Measurements from ENCODE around the gene COL5A3. TPM values are rescaled to one million over a fixed set of nuclear protein-coding genes. Genes with fewer than 3 reads are reported as not detected.

COL5A3 gene
- total and polyA plus RNA-seq, 2 of the 13 experiments (the other 11 are each of a cell fraction or from before 2014, with no cell fraction given), result 0.02 TPM; not detected in 1

DNA sequence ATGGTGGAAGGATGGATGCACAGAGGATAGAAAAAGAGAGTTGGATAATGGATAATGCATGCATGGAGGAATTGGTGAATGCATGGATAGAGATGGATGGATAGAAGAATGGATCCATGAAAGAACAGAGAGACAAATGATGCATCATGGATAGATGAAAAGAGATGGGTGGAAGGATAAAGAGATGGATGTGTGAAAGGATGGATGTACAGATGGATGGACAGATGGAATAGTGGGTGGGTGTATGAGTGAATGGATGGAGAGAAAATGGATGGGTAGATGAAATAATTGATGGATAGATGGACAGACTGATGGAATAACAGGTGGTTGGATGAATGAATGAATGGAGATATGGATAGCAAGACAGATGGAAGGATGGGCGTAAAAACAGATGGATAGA is 99.7 kb downstream of the COL5A3 start (continued):
- TF ChIP-seq ZSCAN20 (CRISPR knock-in tag; IDR thresholded peaks at IDR 0.05; ENCODE audit: borderline replicate concordance) (no peak), ZNF724P (CRISPR knock-in tag; IDR thresholded peaks at IDR 0.05; ENCODE audit: borderline replicate concordance) (no peak)

Small RNA genes lying within 50 kb of the gene (microRNA-seq; reads per million reads assigned to microRNA genes)
- not detected for gene MIR5589

Small RNA genes lying within 50 kb of the gene (small RNA-seq; reads per million reads assigned to genes)
- gene MIR5589 (ENCODE audit: insufficient read depth in 2 of 3, insufficient read length in 3 of 3, low read depth in 2 of 3, low replicate concordance in 1 of 3), result 0 reads per million in 3 experiments

Other genes with a start within 250 kb of the COL5A3 start
- gene ZNF846, start 241.8 kb downstream of the COL5A3 start, total RNA-seq (2016; rRNA removed; fragmentation: Illumina TruSeq; extraction: Trizol), result 3.7 and 5.4 TPM in 2 replicates
- gene ZNF846, start 241.8 kb downstream of the COL5A3 start, polyA plus RNA-seq (2011; rRNA removed), result 4.7 and 4.8 TPM in 2 replicates
- gene FBXL12, start 191.4 kb downstream of the COL5A3 start, total RNA-seq (2016; rRNA removed; fragmentation: Illumina TruSeq; extraction: Trizol), result 19.0 and 20.4 TPM in 2 replicates
- 23.1 and 30.1 TPM in 2 replicates for gene FBXL12, start 191.4 kb downstream of the COL5A3 start, polyA plus RNA-seq (2011; rRNA removed)
- gene UBL5, start 182.6 kb downstream of the COL5A3 start, total RNA-seq (2016; rRNA removed; fragmentation: Illumina TruSeq; extraction: Trizol), result 373 and 382 TPM in 2 replicates
- 427 and 487 TPM in 2 replicates for gene UBL5, start 182.6 kb downstream of the COL5A3 start, polyA plus RNA-seq (2011; rRNA removed)
- gene PIN1, start 175.2 kb downstream of the COL5A3 start, total RNA-seq (2016; rRNA removed; fragmentation: Illumina TruSeq; extraction: Trizol), result 67.3 and 72.0 TPM in 2 replicates
- 31.9 and 43.2 TPM in 2 replicates for gene PIN1, start 175.2 kb downstream of the COL5A3 start, polyA plus RNA-seq (2011; rRNA removed)
- gene OLFM2, start 74.0 kb downstream of the COL5A3 start, total RNA-seq (2016; rRNA removed; fragmentation: Illumina TruSeq; extraction: Trizol), result 0.11 and 0.20 TPM in 2 replicates
- gene OLFM2, start 74.0 kb downstream of the COL5A3 start, polyA plus RNA-seq (2011; rRNA removed), result 0.51 and 0.63 TPM in 2 replicates
- gene RDH8, start 3.0 kb upstream of the COL5A3 start, total RNA-seq (2016; rRNA removed; fragmentation: Illumina TruSeq; extraction: Trizol), result not detected in 2 replicates
- not detected in 2 replicates for gene RDH8, start 3.0 kb upstream of the COL5A3 start, polyA plus RNA-seq (2011; rRNA removed)
- gene SHFL, start 75.8 kb upstream of the COL5A3 start, total RNA-seq (2016; rRNA removed; fragmentation: Illumina TruSeq; extraction: Trizol), result 8.9 and 12.3 TPM in 2 replicates
- 36.4 and 47.5 TPM in 2 replicates for gene SHFL, start 75.8 kb upstream of the COL5A3 start, polyA plus RNA-seq (2011; rRNA removed)
- gene ANGPTL6, start 92.2 kb upstream of the COL5A3 start, total RNA-seq (2016; rRNA removed; fragmentation: Illumina TruSeq; extraction: Trizol), result 0.15 TPM in 1 of 2 replicates, not detected in the other
- gene ANGPTL6, start 92.2 kb upstream of the COL5A3 start, polyA plus RNA-seq (2011; rRNA removed), result 1.4 and 2.2 TPM in 2 replicates
- 23.9 and 36.2 TPM in 2 replicates for gene PPAN, start 95.9 kb upstream of the COL5A3 start, total RNA-seq (2016; rRNA removed; fragmentation: Illumina TruSeq; extraction: Trizol)
- 41.9 and 53.5 TPM in 2 replicates for gene PPAN, start 95.9 kb upstream of the COL5A3 start, polyA plus RNA-seq (2011; rRNA removed)
- 1.5 and 4.0 TPM in 2 replicates for gene P2RY11, start 101.2 kb upstream of the COL5A3 start, total RNA-seq (2016; rRNA removed; fragmentation: Illumina TruSeq; extraction: Trizol)
- 7.8 and 13.2 TPM in 2 replicates for gene P2RY11, start 101.2 kb upstream of the COL5A3 start, polyA plus RNA-seq (2011; rRNA removed)
- 173 and 206 TPM in 2 replicates for gene EIF3G, start 109.4 kb upstream of the COL5A3 start, total RNA-seq (2016; rRNA removed; fragmentation: Illumina TruSeq; extraction: Trizol)
- gene EIF3G, start 109.4 kb upstream of the COL5A3 start, polyA plus RNA-seq (2011; rRNA removed), result 135 and 141 TPM in 2 replicates
- 71.3 and 91.1 TPM in 2 replicates for gene DNMT1, start 184.4 kb upstream of the COL5A3 start, total RNA-seq (2016; rRNA removed; fragmentation: Illumina TruSeq; extraction: Trizol)
- gene DNMT1, start 184.4 kb upstream of the COL5A3 start, polyA plus RNA-seq (2011; rRNA removed), result 24.5 and 31.2 TPM in 2 replicates
- 0.93 and 1.3 TPM in 2 replicates for gene S1PR2, start 220.8 kb upstream of the COL5A3 start, total RNA-seq (2016; rRNA removed; fragmentation: Illumina TruSeq; extraction: Trizol)
- 0.91 and 1.2 TPM in 2 replicates for gene S1PR2, start 220.8 kb upstream of the COL5A3 start, polyA plus RNA-seq (2011; rRNA removed)
- gene MRPL4, start 241.7 kb upstream of the COL5A3 start, total RNA-seq (2016; rRNA removed; fragmentation: Illumina TruSeq; extraction: Trizol), result 36.7 and 40.6 TPM in 2 replicates
- 42.5 and 45.4 TPM in 2 replicates for gene MRPL4, start 241.7 kb upstream of the COL5A3 start, polyA plus RNA-seq (2011; rRNA removed)